Stimulated activated CD8-positive, alpha-beta memory T cell treated with anti-CD3 and anti-CD28 coated beads, Interleukin-7, amount 100 ng/mL, for 4 hours (primary cell): Measurements from ENCODE around the gene PIK3C2G.

Experiments used
- DNase-seq, 2 donors: peaks; one replicate each; pipeline ENCODE4 v3.0.0-alpha.2; 2020; ENCODE audit warnings: low read depth in 2 of 2

The PIK3C2G gene

DNA sequence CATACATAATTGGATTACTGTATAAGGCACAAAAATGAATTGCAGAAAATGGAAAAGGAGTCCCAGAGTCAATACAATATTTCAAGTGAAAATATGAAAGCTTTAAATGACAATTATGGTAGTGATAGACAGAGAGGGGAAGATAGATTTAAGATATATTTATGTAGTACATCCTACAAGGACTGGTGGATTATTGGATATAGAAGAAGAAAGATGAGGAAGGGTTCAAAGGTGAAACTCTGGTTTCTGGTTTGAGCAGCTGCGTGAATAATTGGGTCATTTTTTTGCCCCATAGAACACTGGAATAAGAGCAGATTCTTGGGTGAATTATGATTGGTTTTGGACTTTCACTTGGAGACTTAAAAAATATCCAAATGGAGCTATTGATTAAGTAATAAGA is 19.4 kb downstream of the PIK3C2G start:
- no peak for DNase-seq

DNA sequence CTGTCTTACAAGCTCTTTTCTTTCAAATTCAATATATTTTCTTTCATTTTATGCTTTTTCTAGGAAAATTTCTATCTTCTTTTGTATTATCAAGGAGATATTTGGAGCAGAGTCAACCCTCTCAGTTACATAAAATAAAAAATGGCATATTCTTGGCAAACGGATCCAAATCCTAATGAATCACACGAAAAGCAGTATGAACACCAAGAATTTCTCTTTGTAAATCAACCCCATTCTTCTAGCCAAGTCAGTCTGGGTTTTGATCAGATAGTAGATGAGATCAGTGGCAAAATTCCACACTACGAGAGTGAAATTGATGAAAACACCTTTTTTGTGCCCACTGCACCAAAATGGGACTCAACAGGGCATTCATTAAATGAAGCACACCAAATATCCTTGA is 20.6 kb downstream of the PIK3C2G start:
- no peak for DNase-seq

DNA sequence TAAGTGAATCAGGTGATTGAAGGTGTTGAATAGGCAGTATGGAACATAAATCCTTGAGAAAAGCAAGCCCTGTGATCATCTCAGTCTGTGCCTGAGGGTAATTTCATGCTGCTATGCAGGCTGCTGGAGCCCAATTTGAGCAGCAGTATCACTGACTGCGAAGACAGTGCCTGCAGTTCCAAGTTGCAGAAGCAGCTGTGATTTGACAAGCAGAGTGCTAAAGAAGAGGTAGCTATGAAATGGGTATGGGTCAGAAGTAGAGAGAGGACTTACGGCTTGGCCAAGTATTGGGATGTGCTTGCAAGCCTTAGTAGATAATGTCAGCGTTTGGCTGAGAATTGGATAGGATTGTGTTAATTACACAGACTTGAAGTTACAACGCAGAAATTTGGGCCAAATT is 22.5 kb downstream of the PIK3C2G start:
- DNase-seq = no peak

DNA sequence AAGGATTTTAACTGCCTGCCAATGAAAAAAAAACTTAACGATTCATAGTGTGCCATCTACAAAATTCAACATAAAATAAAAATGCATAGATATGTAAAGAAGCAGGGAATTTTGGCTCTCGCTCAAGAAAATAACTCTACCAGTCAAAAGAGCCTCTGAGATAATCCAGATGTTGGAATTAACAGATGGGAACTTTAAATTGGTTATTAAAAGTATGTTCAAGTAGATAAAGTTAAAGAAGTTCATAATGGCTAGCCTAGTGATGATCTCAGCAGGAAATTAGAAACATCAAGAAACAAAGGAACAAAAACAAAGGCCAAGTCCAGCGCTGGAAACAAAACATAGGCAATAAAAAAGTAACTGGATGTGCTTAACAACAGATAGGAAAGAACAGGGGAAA is 23.1 kb downstream of the PIK3C2G start:
- DNase-seq = no peak

DNA sequence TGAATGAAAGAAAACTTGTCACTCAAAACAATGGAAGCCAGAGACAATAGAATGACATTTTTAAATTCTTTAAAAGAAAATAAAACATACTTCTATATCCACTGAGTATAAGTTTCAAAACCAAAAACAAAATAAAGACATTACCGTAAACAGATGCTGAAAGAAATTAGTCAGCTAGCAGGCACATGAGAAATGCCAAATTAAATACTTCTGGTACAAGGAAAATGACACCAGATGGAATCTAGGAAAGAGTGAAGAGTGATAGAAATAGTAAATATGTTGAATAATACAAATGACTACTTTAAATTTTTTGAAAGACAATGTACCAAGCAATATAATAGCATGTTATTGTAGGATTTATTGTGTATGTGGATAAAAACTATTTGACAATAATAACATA is 23.8 kb downstream of the PIK3C2G start:
- DNase-seq = no peak

DNA sequence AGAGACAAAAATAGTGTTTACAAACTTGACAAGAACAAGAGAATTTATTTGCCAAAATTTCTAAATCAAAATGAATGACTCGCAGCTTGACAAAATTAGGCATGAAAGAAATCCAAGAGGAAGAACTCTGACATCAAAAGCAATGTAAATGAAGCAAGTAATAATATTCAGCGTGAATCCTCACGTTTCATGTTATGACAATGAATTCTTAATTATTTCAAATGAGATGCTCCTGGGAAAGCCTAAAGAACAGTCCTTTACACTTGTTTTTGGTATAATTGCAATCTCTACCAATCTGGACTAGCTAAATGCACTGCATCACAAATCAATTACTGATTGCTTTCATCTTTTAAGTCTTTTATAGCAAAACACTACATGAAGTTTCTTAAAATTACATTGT is 29.1 kb downstream of the PIK3C2G start:
- no peak for DNase-seq

DNA sequence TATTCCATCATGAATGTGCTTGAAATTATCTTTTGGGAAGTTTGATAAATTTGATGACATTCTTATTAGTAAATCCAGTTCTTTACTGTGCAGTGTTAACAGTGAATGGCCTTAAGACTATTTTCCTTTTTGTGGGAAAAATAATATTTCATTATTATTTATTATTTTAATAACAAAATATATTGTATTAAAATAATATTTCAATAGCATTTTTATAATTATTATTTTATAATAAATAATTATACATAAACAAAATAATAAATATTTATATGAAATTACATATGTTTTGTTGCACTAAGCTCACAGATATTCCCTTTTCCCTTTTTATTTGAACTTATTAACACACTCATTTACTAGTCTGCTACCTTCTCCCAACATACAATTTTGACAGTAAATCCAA is 33.6 kb downstream of the PIK3C2G start:
- DNase-seq = no peak

DNA sequence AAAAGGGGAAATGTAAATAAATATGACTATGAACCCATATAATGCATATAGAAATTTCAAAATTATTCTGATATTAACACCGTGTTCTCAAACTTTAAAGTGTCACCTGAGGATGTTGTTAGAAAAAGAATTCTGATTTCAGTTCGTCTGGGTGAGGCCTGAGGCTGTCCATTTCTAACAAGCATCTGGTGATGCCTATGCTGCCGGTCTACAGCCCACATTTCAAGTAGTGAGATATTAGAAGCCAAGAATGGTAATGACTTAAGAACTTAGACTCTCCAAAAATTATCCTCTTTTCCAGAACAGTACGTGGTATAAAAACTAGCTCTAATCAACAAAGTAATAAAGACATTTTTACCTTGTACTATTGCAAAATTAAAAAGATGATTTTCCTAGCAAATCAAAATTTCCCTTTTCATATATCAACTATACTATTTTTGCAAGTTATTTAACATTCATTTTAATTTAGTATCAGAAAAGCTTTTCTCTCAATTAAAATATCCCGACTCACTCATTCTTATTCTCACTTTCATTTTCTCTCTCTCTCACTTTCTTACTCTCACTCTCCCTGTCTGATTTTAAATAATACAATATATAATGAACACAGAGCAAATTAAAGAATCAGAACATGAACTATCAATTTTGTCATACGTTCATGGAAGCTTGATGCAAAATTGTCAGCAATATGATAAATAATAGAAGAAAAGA is 35.0 kb downstream of the PIK3C2G start:
- DNase-seq = no peak

DNA sequence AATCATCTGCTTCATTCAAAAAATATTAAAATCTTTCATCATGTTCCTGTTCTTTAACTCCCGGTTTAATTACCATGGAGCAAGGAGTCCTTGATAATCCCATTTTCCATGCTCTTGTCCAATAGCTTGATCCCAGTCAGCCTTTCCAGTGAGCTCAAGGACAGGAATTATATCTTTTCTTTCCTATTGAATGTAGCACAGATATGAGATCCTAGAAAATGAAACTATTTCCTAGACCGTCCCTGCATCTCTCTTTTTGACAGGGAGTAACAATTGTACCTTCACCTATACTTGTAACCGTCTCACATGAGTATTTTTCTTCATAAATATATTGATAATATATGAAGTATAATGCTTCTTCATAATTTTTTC is 35.6 kb downstream of the PIK3C2G start:
- DNase-seq = no peak

DNA sequence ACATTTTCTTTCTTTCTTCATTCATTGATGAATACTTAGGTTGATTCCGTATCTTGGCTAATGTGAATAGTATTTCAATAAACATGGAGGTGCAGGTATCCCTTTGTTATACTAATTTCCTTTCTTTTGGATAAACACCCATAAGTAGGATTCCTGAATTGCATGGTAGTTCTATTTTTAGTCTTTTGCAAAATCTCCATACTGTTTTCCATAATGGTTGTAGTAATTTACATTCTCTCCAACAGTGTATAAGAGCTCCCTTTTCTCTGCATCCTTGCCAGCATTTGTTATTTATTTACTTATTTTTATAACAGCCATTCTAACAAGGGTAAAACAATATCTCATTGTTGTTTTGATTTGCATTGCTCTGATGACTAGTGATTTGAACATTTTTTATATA is 36.6 kb downstream of the PIK3C2G start:
- DNase-seq = no peak

DNA sequence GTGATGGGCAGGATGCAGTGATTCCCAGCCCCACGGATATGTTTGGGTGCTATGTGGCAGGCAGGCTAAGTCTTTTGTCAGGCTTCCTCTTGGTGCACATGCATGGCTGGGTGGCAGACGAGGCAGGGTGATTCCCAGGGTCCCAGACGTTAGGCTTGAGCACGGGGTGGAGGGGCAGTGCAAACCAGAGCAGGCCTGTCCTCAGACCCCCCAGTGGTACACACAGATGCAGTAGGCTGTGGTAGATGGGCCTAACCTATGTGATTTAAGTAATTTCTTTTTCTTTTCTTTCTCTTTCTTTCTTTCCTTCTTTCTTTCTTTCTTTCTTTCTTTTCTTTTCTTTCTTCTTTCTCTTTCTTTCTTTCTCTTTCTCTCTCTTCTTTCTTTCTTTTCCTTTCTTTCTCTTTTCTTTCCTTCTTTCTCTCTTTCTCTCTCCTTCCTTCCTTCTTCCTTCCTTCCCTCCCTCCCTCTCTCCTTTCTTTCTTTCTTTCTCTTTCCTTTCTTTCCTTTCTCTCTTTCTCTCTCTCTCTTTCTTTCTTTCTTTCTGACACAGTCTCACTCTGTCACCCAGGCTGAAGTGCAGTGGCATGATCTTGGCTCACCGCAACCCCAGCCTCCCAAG is 41.6 kb downstream of the PIK3C2G start:
- no peak for DNase-seq

DNA sequence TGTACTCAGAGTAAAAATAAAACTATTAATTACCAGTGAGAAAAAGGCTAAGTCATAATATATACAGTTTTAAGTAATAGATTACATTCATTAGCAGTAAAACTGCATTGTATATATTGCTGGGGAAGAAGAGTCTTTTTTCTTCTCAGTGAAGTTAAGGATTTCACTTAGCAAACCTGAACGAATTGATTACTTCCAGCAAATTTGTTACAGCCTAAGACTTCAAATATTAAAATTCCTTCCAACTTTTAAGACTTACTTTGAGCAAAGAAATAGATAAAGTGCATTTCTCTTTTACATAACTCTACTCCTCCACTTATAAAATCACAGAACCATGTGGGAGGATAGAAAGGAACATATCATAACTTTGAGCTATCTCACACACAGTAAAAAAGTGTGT is 43.3 kb downstream of the PIK3C2G start:
- DNase-seq = no peak

DNA sequence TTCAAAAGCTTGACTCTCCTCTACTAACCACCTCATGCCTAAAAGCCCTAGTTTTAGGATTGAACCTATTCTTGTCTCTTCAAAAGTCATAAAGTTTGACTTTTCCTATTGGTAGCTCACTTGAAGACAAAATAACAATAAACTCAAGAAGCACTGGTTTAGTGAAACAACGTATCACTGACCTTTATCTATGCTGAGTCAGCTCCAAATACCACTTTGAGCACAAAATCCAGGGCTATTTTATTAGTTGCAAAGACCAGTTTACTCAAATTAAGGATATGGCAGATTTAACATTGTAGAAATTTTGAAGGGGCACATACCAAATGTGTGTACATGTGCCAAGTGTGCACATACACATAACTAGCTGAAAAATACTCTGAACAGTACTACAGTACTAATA is 45.0 kb downstream of the PIK3C2G start:
- DNase-seq = no peak

DNA sequence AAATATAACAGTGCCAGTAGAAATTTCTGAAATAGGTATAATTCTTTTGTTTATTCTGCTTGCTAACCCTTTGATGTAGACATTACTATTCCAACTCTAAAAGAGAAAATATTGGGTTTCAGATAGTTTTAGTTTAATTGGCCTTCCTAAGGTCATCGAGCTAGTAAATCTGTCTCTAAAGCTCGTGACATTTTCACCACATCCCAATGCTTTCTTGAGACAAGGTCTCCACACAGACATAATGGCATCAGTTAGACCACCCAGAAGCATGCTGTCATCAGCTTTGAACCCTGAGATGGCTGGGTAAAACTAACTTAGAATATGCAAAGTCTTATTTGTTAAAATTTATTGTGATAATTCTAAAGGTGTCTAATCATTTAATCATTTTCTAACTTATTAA is 52.0 kb downstream of the PIK3C2G start:
- no peak for DNase-seq

DNA sequence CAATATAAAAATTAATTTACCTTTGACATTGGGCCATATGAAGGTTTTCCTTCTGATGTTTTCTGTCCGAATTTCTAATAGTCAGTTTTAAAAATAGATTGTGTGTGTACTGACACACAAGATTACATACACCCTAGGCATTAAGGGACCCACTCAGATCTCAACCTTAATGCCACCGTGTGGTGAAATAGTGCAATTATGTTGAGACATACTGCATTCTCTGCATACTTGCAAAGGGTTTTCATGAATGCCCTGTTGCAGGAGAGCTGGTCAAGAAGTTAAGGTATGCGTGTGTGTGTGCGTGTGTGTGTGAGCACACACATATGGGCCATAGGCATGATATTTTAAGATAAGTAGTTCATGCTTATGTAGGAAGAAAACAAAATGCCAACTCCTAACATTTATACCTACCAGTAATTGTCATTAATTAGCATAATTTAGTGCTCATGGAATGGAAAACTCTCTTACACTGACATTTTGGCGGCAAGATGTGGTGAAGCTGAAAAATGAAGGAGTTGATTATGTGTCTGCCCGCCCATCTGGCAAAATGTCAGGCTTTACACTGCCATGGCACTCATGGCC is 58.8 kb downstream of the PIK3C2G start:
- DNase-seq = no peak

DNA sequence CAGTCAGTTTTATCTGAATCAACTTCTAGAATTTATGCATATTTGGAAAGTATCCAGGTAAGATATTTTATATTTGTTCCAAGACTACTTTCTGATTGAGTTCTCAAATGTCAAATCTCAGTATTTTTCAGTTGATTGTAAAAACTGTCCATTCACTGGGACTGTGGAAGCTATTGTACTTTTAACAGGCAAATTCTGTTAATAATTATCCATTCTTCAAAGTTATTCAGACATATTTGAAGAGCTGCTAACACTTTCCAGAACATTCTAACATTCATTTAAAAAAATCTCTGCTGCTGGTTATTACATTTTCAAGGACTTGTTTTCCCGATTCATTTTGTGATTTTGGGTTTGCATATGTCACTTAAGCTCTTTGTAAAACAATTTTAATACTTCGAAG is 59.7 kb downstream of the PIK3C2G start:
- no peak for DNase-seq

DNA sequence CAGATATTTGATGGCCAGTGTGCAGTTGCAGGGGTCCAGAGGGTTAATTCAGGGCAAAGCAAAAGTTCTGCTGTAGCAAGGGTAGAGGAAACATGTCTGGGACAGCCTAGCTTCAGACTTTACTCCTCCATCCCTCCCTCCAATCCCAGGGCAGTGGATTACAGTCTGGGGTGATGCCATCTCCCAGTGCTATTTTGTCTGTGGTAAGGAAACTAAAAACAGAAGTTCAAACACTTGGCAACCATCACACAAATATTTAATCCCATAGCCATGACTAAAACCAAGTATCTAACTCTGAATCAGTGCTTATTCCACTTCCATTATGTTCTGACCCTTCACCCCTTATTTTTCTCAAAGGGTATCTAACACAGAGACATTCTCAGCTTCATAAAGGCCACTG is 61.8 kb downstream of the PIK3C2G start:
- no peak for DNase-seq

DNA sequence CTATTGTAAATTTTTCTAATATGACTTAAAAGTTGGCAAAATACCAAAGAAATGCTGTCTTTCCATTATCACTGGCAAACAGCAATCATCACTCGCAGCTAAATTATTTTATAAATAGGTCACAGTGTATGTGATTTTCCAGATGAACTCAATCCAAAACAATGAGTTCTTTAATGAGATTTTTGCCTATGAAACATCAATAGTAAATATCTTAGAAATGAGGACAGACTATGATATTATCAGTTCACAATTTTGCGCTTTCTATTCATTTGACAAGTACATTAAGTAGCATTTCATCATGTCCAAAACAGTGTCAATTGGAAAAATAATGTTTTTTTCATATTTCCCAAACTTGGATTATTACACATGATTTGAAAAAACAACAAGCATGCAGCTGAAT is 65.7 kb downstream of the PIK3C2G start:
- DNase-seq = no peak

DNA sequence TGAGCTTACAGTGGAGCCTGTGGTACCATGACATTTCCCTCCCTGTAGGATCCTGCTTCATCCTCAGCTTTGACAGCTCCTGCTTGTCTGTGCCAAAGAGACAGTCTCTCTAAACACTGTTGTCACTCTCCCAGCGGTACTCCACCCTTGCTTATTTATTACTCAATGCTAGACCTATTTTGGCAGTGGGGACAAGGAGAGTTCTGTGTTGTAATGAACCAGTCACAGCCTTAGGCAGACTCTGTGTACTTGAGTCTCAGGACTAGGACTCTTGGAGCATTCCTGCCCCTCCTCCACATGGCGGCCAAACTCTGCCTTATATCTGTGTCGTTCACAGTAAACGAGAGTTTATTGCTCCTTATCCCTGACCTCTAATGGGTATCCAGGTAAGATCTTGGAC is 70.9 kb downstream of the PIK3C2G start:
- DNase-seq = no peak

DNA sequence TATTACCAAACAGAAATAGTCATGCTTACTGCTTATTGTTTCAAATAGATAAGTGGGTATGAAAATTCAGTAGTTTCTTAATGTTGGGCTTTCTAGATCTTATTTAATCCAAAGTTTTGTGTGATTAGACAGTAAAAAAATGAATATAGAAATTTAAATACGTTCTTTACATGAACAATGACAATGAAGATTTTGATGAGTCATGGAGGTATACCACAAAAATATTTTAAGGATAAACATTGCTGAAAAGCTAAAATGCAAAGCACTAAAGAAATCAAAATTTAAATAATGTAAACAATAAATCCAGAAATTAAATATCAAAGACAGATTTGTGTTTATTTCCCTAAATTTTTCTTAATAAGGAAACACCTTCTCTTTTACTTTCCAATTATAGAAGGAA is 78.3 kb downstream of the PIK3C2G start:
- no peak for DNase-seq

DNA sequence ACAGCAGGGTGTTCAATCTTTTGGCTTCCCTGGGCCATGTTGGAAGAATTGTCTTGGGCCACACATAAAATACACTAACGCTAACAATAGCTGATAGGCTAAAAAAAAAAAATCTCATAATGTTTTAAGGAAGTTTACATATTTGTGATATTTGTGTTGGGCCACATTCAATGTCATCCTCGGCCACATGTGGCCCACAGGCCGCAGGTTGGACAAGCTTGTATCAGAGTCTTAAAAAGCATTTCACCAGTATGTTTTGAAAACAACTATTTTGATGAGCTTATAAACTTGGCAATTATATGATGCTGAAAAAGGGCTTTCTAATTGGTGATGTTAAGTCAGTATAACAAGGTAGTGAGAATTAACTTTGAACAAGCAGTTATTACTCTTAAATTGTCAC is 78.9 kb downstream of the PIK3C2G start:
- DNase-seq = no peak

DNA sequence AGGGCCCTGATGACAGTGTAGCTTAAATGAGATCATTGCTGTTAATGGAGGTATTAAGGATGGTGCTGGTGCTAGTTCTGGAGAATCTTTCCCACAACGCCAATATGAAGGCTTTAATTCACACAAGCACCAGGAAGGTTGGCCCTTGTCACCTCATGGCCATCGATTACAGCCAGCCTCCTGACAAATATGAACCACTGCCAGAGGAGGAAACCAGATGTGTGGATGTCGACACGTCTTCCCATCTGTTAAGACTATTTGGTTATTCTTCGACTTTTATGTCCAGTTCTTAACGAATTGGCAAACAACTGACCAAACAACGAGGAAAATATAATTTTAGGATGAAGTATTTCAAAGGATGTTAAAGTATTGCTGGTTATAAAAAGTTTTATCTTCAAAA is 79.5 kb downstream of the PIK3C2G start:
- no peak for DNase-seq

DNA sequence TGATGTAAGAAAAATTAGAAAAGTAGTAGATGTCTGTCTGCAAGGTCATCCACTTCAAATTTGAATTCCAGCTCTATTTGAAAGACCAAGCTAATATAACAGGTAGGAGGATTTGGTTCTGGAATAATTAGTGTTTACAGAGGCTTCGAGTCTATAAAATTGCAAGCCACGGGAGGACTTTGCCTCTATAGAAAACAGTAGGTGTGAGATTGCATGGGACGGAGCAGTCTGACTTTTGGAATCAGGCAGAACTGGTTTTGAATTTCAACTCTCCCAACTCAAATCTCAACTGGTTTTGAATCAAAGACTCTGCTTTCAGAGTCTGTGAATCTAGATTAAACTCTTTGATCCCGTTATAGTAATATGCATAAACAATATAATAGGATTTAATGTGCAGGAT is 82.4 kb downstream of the PIK3C2G start:
- DNase-seq = no peak
